B cell (primary cell): ENCODE measurements around the gene METTL2A. TPM values are rescaled to one million over a fixed set of nuclear protein-coding genes. Genes with fewer than 3 reads are reported as not detected.

ENCODE experiments used
- ATAC-seq: fragments of 200-7000 bp; cut with Tn5 transposase; one replicate; pipeline ENCODE4 v1.10.0; 2021; ENCODE audit warnings: low read depth, mild to moderate bottlenecking, moderate number of reproducible peaks, moderate library complexity
- CTCF ChIA-PET: fragments of 350-600 bp; sonication (Branson Sonifier 250); formaldehyde crosslinking; loops from one replicate; lab custom pipeline; 2021; ENCODE audit warnings: antibody characterized with exemption, inconsistent platforms; lab: Charles Lee
- POLR2A ChIA-PET: fragments of 350-600 bp; sonication (Branson Sonifier 250); formaldehyde crosslinking; loops from one replicate; lab custom pipeline; 2021; ENCODE audit warnings: antibody characterized with exemption; lab: Charles Lee
- DNase-seq: peaks from one replicate; pipeline ENCODE4 v3.0.0; 2013
- H2AFZ ChIP-seq: 2 replicates; pipeline ENCODE4 v1.6.1; 2012; ENCODE audit warnings: mild to moderate bottlenecking, low read depth, low read length; ENCODE audit not compliant: insufficient read depth, poor library complexity, severe bottlenecking
- H3K27ac ChIP-seq, 2 donors: 1 replicate in 1 of 2; 2 replicates in 1 of 2; pipeline ENCODE4 v1.5.1; 2012 to 2013; ENCODE audit warnings: low read length in 2 of 2, mild to moderate bottlenecking in 2 of 2, moderate library complexity in 1 of 2
- H3K27me3 ChIP-seq, 4 experiments: fragments of 200-600 bp in 1 of 4; sonication (generic) in 1 of 4; replicated peaks in 1 of 4; 1 replicate in 2 of 4; 2 replicates in 2 of 4; pipeline versions ENCODE4 v1.6.1 to v1.7.0; 2013 to 2016; ENCODE audit warnings: low read length in 3 of 4, mild to moderate bottlenecking in 2 of 4, mixed read lengths in 1 of 4, moderate library complexity in 1 of 4; ENCODE audit not compliant: insufficient read depth in 4 of 4, control insufficient read depth in 3 of 4; ENCODE audit errors: control extremely low read depth in 1 of 4
- H3K36me3 ChIP-seq, 2 experiments: replicated peaks in 1 of 2; 1 replicate in 1 of 2; 2 replicates in 1 of 2; pipeline versions ENCODE4 v1.6.1 to v1.7.1; 2013; ENCODE audit warnings: low read length in 1 of 2; ENCODE audit not compliant: insufficient read depth in 2 of 2, control insufficient read depth in 1 of 2; ENCODE audit errors: control extremely low read depth in 1 of 2, extremely low read depth in 1 of 2
- H3K4me1 ChIP-seq, 2 donors: fragments of 200-600 bp in 1 of 2; sonication (generic) in 1 of 2; 1 replicate in 1 of 2; 2 replicates in 1 of 2; pipeline versions ENCODE4 v1.5.1 to v1.6.1; 2013 to 2017; ENCODE audit warnings: low read length in 2 of 2; ENCODE audit not compliant: control insufficient read depth in 2 of 2, insufficient read depth in 2 of 2
- H3K4me2 ChIP-seq: replicated peaks from 2 replicates; pipeline ENCODE3; 2012; ENCODE audit warnings: mild to moderate bottlenecking, low read depth, low read length; ENCODE audit not compliant: poor library complexity, severe bottlenecking
- H3K4me3 ChIP-seq, 5 experiments: fragments of 200-600 bp in 1 of 5; sonication (generic) in 1 of 5; 1 replicate in 3 of 5; 2 replicates in 2 of 5; pipeline versions ENCODE4 v1.5.1 to v1.7.0; 2011 to 2016; ENCODE audit warnings: low read length in 4 of 5, mild to moderate bottlenecking in 4 of 5, low read depth in 2 of 5, control low read depth in 1 of 5, moderate library complexity in 1 of 5; ENCODE audit not compliant: insufficient read depth in 1 of 5; ENCODE audit errors: control extremely low read depth in 1 of 5, extremely low read depth in 1 of 5
- H3K79me2 ChIP-seq: fragments of 200-600 bp; sonication (generic); one replicate; pipeline ENCODE4 v1.6.0; 2016; ENCODE audit warnings: low read length; ENCODE audit not compliant: control insufficient read depth, insufficient read depth
- H3K9ac ChIP-seq: fragments of 200-600 bp; sonication (generic); 2 replicates; pipeline ENCODE4 v1.6.1; 2017; ENCODE audit warnings: mild to moderate bottlenecking, low read length, moderate library complexity
- H3K9me3 ChIP-seq, 3 donors: one replicate each; pipeline versions ENCODE4 v1.6.1 to v1.7.1; 2013; ENCODE audit warnings: low read length in 2 of 3; ENCODE audit not compliant: control insufficient read depth in 2 of 3, insufficient read depth in 1 of 3; ENCODE audit errors: control extremely low read depth in 1 of 3
- H4K20me1 ChIP-seq: 2 replicates; pipeline ENCODE4 v1.6.0; 2012; ENCODE audit warnings: mild to moderate bottlenecking, low read length; ENCODE audit not compliant: insufficient read depth, control insufficient read depth, poor library complexity, severe bottlenecking
- H3K27ac Mint-ChIP-seq: one replicate; pipeline ENCODE4 v1.8.0; 2021; ENCODE audit warnings: mixed read lengths
- H3K27me3 Mint-ChIP-seq: one replicate; pipeline ENCODE4 v1.8.0; 2021; ENCODE audit warnings: mixed read lengths
- H3K4me1 Mint-ChIP-seq: one replicate; pipeline ENCODE4 v1.8.0; 2021; ENCODE audit warnings: mixed read lengths
- H3K4me3 Mint-ChIP-seq: one replicate; pipeline ENCODE4 v1.8.0; 2021; ENCODE audit warnings: mixed read lengths
- H3K9me3 Mint-ChIP-seq: one replicate; pipeline ENCODE4 v1.8.0; 2022; ENCODE audit warnings: mixed read lengths; ENCODE audit not compliant: insufficient read depth
- CTCF ChIP-seq: fragments of 200-600 bp; IDR thresholded peaks from one replicate; pipeline ENCODE4 v1.8.0; 2022; ENCODE audit warnings: antibody characterized with exemption, mild to moderate bottlenecking
- EZH2 ChIP-seq: IDR thresholded peaks from 2 replicates; pipeline ENCODE4 v1.6.1; 2012; ENCODE audit warnings: borderline replicate concordance, low read depth, mild to moderate bottlenecking, moderate library complexity, low read length; ENCODE audit not compliant: insufficient read depth, poor library complexity, severe bottlenecking
- WGBS: methylation state at CpG from one replicate; pipeline ENCODE4 v1.1.5; 2013; ENCODE audit warnings: missing lambda C conversion rate; ENCODE audit not compliant: insufficient coverage; 5-methylcytosine and 5-hydroxymethylcytosine counted together
- intact Hi-C: fragments of 100-400 bp; cut with micrococcal nuclease; formaldehyde crosslinking; loops from one replicate; pipeline ENCODE4 v1.10.0; 2022
- polyA plus RNA-seq: library from polyadenylated mRNA; depleted of rRNA; stranded (reverse); fragments of >200 nt; gene quantifications from 2 replicates; pipeline ENCODE4 v1.2.3, GENCODE V29; 2012
- total RNA-seq, 2 donors: library from RNA; stranded (reverse); fragments of 120-200 nt in 1 of 2; gene quantifications; 1 replicate in 1 of 2; 2 replicates in 1 of 2; pipeline versions ENCODE4 v1.2.3 to v1.2.4, GENCODE V29; 2013 to 2022

METTL2A gene
- total and polyA plus RNA-seq, 2 donors (not counting 1 experiment from before 2014, with no cell fraction given): 5.9 to 17.0 TPM

GRCh38 chr17:62392908-62393307 lies 30.8 kb upstream of the METTL2A start:
- no peak for TF ChIP-seq CTCF
- no peak for TF ChIP-seq EZH2
- ATAC-seq: no peak

DNA sequence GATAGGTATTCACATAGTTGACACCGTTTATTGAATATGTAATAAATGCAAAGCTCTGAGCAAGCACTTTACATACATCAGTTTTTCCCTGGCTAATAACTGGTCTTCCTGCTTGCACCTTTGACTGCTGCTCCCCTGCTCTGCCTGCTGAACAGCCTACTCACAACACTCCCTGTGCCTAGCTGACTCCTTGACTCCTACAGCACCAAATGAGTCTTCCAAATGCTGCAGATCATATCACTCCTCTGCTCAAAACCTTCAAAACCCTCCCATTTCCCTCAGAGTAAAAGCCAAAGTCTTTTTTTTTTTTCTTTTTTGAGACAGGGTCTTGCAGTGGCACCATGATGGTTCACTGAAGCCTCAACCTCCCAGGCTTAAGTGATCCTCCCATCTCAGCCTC lies 24.8 kb upstream of the METTL2A start:
- no peak for ATAC-seq

More at GRCh38 chr17:62392908-62393307, 30.8 kb upstream of the METTL2A start:
- H3K9ac ChIP-seq: no peak overlapping the region
- POLR2A ChIA-PET: no interaction called here
- Mint-ChIP-seq H3K27me3 (peaks cover 26% of the 10 kb centered on the region), H3K27ac (no peak overlapping the region), H3K4me3 (no peak overlapping the region), H3K4me1 (no peaks in the 10 kb centered on the region), H3K9me3 (no peaks in the 10 kb centered on the region)
- no CpG with 5 or more reads among the region's 1 CpG for WGBS
- H3K4me3 ChIP-seq: no peak overlapping the region
- no peak for DNase-seq
- H3K4me2 ChIP-seq: no peak overlapping the region
- H3K9me3 ChIP-seq: peaks cover 0 to 1% (median 0%) of the 10 kb centered on the region in 3 donors
- no peaks in the 10 kb centered on the region for H3K4me1 ChIP-seq
- H3K36me3 ChIP-seq: no peaks in the 10 kb centered on the region
- H4K20me1 ChIP-seq: no peaks in the 10 kb centered on the region
- peaks cover 0 to 2% (median 2%) of the 10 kb centered on the region in 4 experiments for H3K27me3 ChIP-seq
- H2AFZ ChIP-seq: no peak overlapping the region
- H3K79me2 ChIP-seq: no peaks in the 10 kb centered on the region
- H3K27ac ChIP-seq: no peak overlapping the region
- intact Hi-C loops: no loop called here
- CTCF ChIA-PET: no interaction called here

More for the DNA sequence above, 24.8 kb upstream of the METTL2A start:
- TF ChIP-seq CTCF: no peak
- no peak for TF ChIP-seq EZH2
- no peak overlapping the region for H2AFZ ChIP-seq
- H3K27ac ChIP-seq: no peak overlapping the region
- Mint-ChIP-seq H3K9me3 (no peaks in the 10 kb centered on the region), H3K27ac (no peak overlapping the region), H3K27me3 (peaks cover 22% of the 10 kb centered on the region), H3K4me3 (no peak overlapping the region), H3K4me1 (no peaks in the 10 kb centered on the region)
- peaks cover 0 to 5% (median 3%) of the 10 kb centered on the region in 4 experiments for H3K27me3 ChIP-seq
- ChIA-PET POLR2A (no interaction called here), CTCF (no interaction called here)
- no peaks in the 10 kb centered on the region for H4K20me1 ChIP-seq
- H3K4me3 ChIP-seq: no peak overlapping the region
- H3K36me3 ChIP-seq: no peaks in the 10 kb centered on the region
- no CpG with 5 or more reads among the region's 1 CpG for WGBS
- no peak overlapping the region for H3K4me2 ChIP-seq
- no peaks in the 10 kb centered on the region for H3K79me2 ChIP-seq
- intact Hi-C loops: no loop called here
- H3K9me3 ChIP-seq: no peaks in the 10 kb centered on the region
- DNase-seq: no peak
- H3K9ac ChIP-seq: no peak overlapping the region
- no peaks in the 10 kb centered on the region for H3K4me1 ChIP-seq
